Aortic smooth muscle cell (primary cell): ENCODE results near the gene TRIM37. TPM values are rescaled to one million over a fixed set of nuclear protein-coding genes. Genes with fewer than 3 reads are reported as not detected.

ENCODE experiments used
- total RNA-seq: library from RNA; depleted of rRNA; stranded (reverse); fragments of >200 nt; gene quantifications from 2 replicates; pipeline ENCODE4 v1.2.3, GENCODE V29; 2014

Gene TRIM37
- 40.0 and 42.0 TPM in 2 replicates for total RNA-seq

GRCh38 chr17:59106463-59107305 is at the start of gene TRIM37:
TSS of gene TRIM37 (minus strand) at chr17:59106880. CDS start at chr17:59106461, 419 bp downstream.

GRCh38 chr17:59155439-59156177 is 48.9 kb upstream of the TRIM37 start, which contains the start of gene PRR11:
TSS of gene PRR11 (plus strand) at chr17:59155746. CDS start at chr17:59169753, 14,007 bp downstream.

DNA sequence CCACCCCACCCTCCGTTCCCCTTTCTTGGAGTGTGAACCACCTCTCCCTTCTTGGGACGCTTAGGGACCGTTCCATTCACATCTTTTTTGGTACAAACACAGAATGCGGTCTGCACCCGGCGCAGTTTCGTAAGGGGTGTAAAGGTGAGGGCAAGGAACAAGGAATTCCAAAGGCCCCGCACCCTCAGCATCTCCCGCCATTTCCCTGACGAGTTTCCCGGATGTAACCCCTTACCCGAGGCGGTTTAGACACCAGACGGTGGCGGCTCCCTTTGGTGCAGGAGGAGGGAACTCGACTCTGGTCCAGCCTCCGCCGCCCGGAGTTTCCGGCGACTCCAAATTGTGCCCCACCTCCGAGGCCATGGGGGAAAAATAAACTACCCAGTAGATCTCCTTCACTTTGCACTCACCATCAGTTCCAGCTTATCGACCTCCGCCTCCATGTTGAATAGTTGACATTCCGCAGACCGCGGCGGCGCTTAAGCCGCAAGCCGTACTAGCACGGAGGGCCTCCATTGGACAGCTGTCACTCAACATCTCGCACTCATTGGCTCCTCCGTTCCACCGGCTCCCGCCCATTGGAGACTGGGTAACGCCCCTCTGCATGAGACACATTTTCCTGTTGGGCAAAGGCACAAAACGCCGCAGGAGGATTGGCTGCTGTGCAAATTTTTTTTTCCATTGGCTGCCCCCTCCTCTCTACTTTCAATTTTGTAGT is 48.2 kb upstream of the TRIM37 start, which contains the start of gene SKA2:
Gene SKA2, minus strand, starts transcription at position 466 of the 718 bp plus-strand sequence. Its CDS starts 23 bp downstream, at position 443.

Other genes starting within 250 kb of the TRIM37 start
- gene SKA2, start 48.3 kb upstream of the TRIM37 start, total RNA-seq, result 59.2 and 69.3 TPM in 2 replicates
- 8.5 and 11.3 TPM in 2 replicates for gene PRR11, start 48.9 kb upstream of the TRIM37 start, total RNA-seq
- gene SMG8, start 103.2 kb upstream of the TRIM37 start, total RNA-seq, result 21.1 and 21.5 TPM in 2 replicates
- gene GDPD1, start 113.6 kb upstream of the TRIM37 start, total RNA-seq, result 0.53 and 1.1 TPM in 2 replicates
- 10.6 and 16.9 TPM in 2 replicates for gene YPEL2, start 224.8 kb upstream of the TRIM37 start, total RNA-seq